ENCODE data around the gene MAGEB2.

The MAGEB2 gene

DNA sequence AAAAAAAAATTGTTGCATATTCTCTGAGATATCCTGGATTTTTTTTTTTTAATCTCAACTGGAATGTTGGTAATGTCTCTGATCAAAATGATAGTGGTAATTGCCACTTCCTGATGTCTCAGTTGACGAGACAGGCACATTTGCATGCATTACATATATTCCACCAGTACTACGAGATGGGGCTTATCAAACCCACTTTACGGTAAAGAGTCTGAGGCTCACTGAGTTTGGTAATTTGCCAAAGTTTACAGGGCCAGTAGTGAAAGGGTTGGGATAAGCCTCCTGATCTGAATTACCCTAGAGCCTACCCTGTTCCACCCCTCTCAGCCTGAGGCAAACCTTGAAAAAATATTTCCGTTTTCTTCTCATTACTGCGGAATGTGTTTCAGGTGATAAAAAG lies 5.3 kb downstream of the MAGEB2 start:
- DNase-seq, result no peak

GRCh38 chrX:30224536-30224935 lies 9.2 kb downstream of the MAGEB2 start:
- Histone ChIP-seq H3K4me3 (ENCODE audit: insufficient read depth, low read depth, low read length, poor library complexity, severe bottlenecking) (no peak overlapping the region), H3K36me3 (ENCODE audit: control insufficient read depth, insufficient read depth, low read length) (no peaks in the 10 kb centered on the region), H3K27me3 (replicated peaks; ENCODE audit: control insufficient read depth, insufficient read depth, low read length, poor library complexity, severe bottlenecking) (no peaks in the 10 kb centered on the region), H3K27ac (ENCODE audit: insufficient read depth, low read length, poor library complexity, severe bottlenecking) (no peak overlapping the region), H3K4me1 (ENCODE audit: control insufficient read depth, insufficient read depth, low read length, poor library complexity, severe bottlenecking) (no peaks in the 10 kb centered on the region), H3K9me3 (ENCODE audit: control insufficient read depth, low read length) (no peaks in the 10 kb centered on the region)
- no peak for DNase-seq

More for the DNA sequence above, 5.3 kb downstream of the MAGEB2 start:
- no peak overlapping the region for H3K4me3 ChIP-seq (ENCODE audit: insufficient read depth, low read depth, low read length, poor library complexity, severe bottlenecking)
- no peaks in the 10 kb centered on the region for H3K4me1 ChIP-seq (ENCODE audit: control insufficient read depth, insufficient read depth, low read length, poor library complexity, severe bottlenecking)
- H3K27ac ChIP-seq (ENCODE audit: insufficient read depth, low read length, poor library complexity, severe bottlenecking), result no peak overlapping the region
- no peaks in the 10 kb centered on the region for H3K36me3 ChIP-seq (ENCODE audit: control insufficient read depth, insufficient read depth, low read length)
- H3K9me3 ChIP-seq (ENCODE audit: control insufficient read depth, low read length), result no peaks in the 10 kb centered on the region
- H3K27me3 ChIP-seq (replicated peaks; ENCODE audit: control insufficient read depth, insufficient read depth, low read length, poor library complexity, severe bottlenecking), result no peaks in the 10 kb centered on the region

DNA sequence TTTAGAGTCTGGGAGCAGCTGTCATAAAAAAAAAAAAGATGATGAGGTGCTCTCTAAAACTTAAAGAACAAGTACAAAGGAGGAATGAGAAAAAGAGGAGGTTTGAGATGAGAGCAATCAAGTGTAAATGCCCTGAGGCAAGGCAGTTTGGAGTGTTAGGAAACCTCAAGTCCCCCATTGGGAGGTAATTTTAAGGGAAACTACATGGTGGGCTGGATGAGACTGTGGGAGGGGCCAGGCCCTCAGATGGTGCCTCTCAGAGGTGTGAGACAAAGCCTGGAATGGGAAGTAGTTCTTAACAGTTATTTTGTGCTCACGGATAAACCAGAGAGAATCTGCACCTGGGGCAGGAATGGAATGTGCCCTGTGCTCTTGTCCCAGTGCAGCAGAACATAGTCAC lies 13.2 kb downstream of the MAGEB2 start:
- Histone ChIP-seq H3K4me1 (ENCODE audit: control insufficient read depth, insufficient read depth, low read length, poor library complexity, severe bottlenecking) (no peaks in the 10 kb centered on the region), H3K27me3 (replicated peaks; ENCODE audit: control insufficient read depth, insufficient read depth, low read length, poor library complexity, severe bottlenecking) (no peaks in the 10 kb centered on the region), H3K27ac (ENCODE audit: insufficient read depth, low read length, poor library complexity, severe bottlenecking) (no peak overlapping the region), H3K36me3 (ENCODE audit: control insufficient read depth, insufficient read depth, low read length) (no peaks in the 10 kb centered on the region), H3K4me3 (ENCODE audit: insufficient read depth, low read depth, low read length, poor library complexity, severe bottlenecking) (no peak overlapping the region), H3K9me3 (ENCODE audit: control insufficient read depth, low read length) (no peaks in the 10 kb centered on the region)
- DNase-seq, result no peak

DNA sequence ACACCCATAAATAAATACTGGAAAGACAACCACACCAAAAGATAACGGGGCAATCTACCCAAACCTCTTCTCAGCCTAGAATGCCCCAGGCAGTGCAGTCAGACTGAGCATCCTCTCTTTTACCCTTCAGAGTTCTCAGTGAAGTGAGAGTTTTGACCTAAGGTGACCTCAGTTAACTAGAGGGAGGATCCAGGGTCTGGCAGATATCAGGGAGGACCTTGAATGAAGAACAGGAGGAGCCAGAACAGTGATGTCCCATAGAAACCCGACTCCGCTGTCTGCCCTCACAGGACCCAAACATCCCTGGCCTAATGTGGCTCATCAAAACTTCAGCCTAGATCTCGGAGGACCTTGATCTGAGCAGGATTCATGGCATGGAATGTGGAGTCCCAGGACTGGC lies 15.0 kb downstream of the MAGEB2 start, which contains the start of gene MAGEB3:
Gene MAGEB3 (plus strand): TSS at position 263 of the 400 bp plus-strand sequence. CDS start 5,268 bp downstream, outside the sequence.
- no peak for DNase-seq
- Histone ChIP-seq H3K4me1 (ENCODE audit: control insufficient read depth, insufficient read depth, low read length, poor library complexity, severe bottlenecking) (no peaks in the 10 kb centered on the region), H3K27me3 (replicated peaks; ENCODE audit: control insufficient read depth, insufficient read depth, low read length, poor library complexity, severe bottlenecking) (no peaks in the 10 kb centered on the region), H3K27ac (ENCODE audit: insufficient read depth, low read length, poor library complexity, severe bottlenecking) (no peak within 1 kb of the TSS), H3K36me3 (ENCODE audit: control insufficient read depth, insufficient read depth, low read length) (no peaks in the 10 kb centered on the region), H3K9me3 (ENCODE audit: control insufficient read depth, low read length) (no peaks in the 10 kb centered on the region), H3K4me3 (ENCODE audit: insufficient read depth, low read depth, low read length, poor library complexity, severe bottlenecking) (no peak within 1 kb of the TSS)

GRCh38 chrX:30241724-30242415 lies 26.5 kb downstream of the MAGEB2 start, which contains the start of gene MAGEB4:
TSS of gene MAGEB4 (plus strand) at chrX:30242000. CDS start at chrX:30242136, 136 bp downstream.
- Histone ChIP-seq H3K36me3 (ENCODE audit: control insufficient read depth, insufficient read depth, low read length) (no peaks in the 10 kb centered on the region), H3K27me3 (replicated peaks; ENCODE audit: control insufficient read depth, insufficient read depth, low read length, poor library complexity, severe bottlenecking) (no peaks in the 10 kb centered on the region), H3K9me3 (ENCODE audit: control insufficient read depth, low read length) (no peaks in the 10 kb centered on the region), H3K4me1 (ENCODE audit: control insufficient read depth, insufficient read depth, low read length, poor library complexity, severe bottlenecking) (no peaks in the 10 kb centered on the region), H3K27ac (ENCODE audit: insufficient read depth, low read length, poor library complexity, severe bottlenecking) (no peak within 1 kb of the TSS), H3K4me3 (ENCODE audit: insufficient read depth, low read depth, low read length, poor library complexity, severe bottlenecking) (no peak within 1 kb of the TSS)
- DNase-seq, result no peak

- no peaks in the 10 kb centered on the region for H3K36me3 ChIP-seq (ENCODE audit: control insufficient read depth, insufficient read depth, low read length)
- H3K27me3 ChIP-seq (replicated peaks; ENCODE audit: control insufficient read depth, insufficient read depth, low read length, poor library complexity, severe bottlenecking), result no peaks in the 10 kb centered on the region
- H3K27ac ChIP-seq (ENCODE audit: insufficient read depth, low read length, poor library complexity, severe bottlenecking), result no peak within 1 kb of the TSS
- no peaks in the 10 kb centered on the region for H3K9me3 ChIP-seq (ENCODE audit: control insufficient read depth, low read length)
- no peak within 1 kb of the TSS for H3K4me3 ChIP-seq (ENCODE audit: insufficient read depth, low read depth, low read length, poor library complexity, severe bottlenecking)
- H3K4me1 ChIP-seq (ENCODE audit: control insufficient read depth, insufficient read depth, low read length, poor library complexity, severe bottlenecking), result no peaks in the 10 kb centered on the region
- DNase-seq, result no peak
These were observed 31.6 kb downstream of the MAGEB2 start, which contains the start of gene MAGEB1 for GRCh38 chrX:30246769-30247489. TSS of gene MAGEB1 (plus strand) at chrX:30247146. CDS start at chrX:30250494, 3,348 bp downstream.

DNA sequence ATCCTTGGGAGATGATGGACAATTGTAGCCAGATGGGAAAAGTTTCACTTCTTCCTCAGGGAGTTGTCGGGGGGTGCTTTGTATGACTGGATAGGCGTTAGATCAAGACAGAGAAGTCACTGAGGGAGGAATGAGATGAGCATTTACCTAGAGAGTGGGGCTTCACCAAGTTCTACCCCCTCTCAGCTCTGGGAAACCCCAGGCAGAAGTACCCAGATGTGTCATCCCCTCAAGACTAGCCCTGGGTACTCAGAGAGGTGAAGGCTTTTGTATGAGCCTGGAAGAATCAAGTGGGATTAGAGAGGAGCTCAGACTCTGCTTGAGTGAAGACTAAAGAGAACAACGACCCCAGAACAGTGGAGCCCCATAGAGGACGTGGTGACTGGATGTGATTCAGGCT lies 33.5 kb downstream of the MAGEB2 start:
- no peaks in the 10 kb centered on the region for H3K27me3 ChIP-seq (replicated peaks; ENCODE audit: control insufficient read depth, insufficient read depth, low read length, poor library complexity, severe bottlenecking)

DNA sequence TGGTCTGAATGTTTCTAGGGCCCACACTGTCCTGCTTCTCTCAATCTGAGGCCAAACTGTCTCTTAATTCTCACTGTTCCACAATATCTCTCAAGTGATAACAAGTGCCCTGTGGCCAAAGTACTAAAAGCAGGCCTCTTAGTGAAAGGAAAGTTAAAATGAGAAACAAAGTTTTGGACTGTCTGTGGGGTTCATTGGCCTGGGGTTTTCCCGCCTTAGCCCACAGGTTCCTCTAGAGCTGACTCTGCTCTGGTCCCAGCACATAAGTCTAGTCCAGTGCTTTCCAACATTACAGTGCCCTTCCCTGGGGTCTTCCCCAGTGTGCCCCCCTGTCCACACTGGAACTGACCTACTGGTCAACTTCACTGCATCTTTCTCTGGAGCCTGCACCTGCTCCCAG lies 37.9 kb downstream of the MAGEB2 start:
- H3K27ac ChIP-seq (ENCODE audit: insufficient read depth, low read length, poor library complexity, severe bottlenecking), result no peak overlapping the region
- no peak overlapping the region for H3K4me3 ChIP-seq (ENCODE audit: insufficient read depth, low read depth, low read length, poor library complexity, severe bottlenecking)
- no peaks in the 10 kb centered on the region for H3K27me3 ChIP-seq (replicated peaks; ENCODE audit: control insufficient read depth, insufficient read depth, low read length, poor library complexity, severe bottlenecking)
- no peaks in the 10 kb centered on the region for H3K9me3 ChIP-seq (ENCODE audit: control insufficient read depth, low read length)
- DNase-seq, result no peak
- no peaks in the 10 kb centered on the region for H3K36me3 ChIP-seq (ENCODE audit: control insufficient read depth, insufficient read depth, low read length)
- H3K4me1 ChIP-seq (ENCODE audit: control insufficient read depth, insufficient read depth, low read length, poor library complexity, severe bottlenecking), result no peaks in the 10 kb centered on the region

More for the DNA sequence above, 33.5 kb downstream of the MAGEB2 start:
- no peak for DNase-seq
- no peaks in the 10 kb centered on the region for H3K36me3 ChIP-seq (ENCODE audit: control insufficient read depth, insufficient read depth, low read length)
- no peaks in the 10 kb centered on the region for H3K4me1 ChIP-seq (ENCODE audit: control insufficient read depth, insufficient read depth, low read length, poor library complexity, severe bottlenecking)
- H3K27ac ChIP-seq (ENCODE audit: insufficient read depth, low read length, poor library complexity, severe bottlenecking), result no peak overlapping the region
- no peak overlapping the region for H3K4me3 ChIP-seq (ENCODE audit: insufficient read depth, low read depth, low read length, poor library complexity, severe bottlenecking)
- H3K9me3 ChIP-seq (ENCODE audit: control insufficient read depth, low read length), result no peaks in the 10 kb centered on the region

- no peak for DNase-seq
- no peaks in the 10 kb centered on the region for H3K4me1 ChIP-seq (ENCODE audit: control insufficient read depth, insufficient read depth, low read length, poor library complexity, severe bottlenecking)
- no peaks in the 10 kb centered on the region for H3K27me3 ChIP-seq (replicated peaks; ENCODE audit: control insufficient read depth, insufficient read depth, low read length, poor library complexity, severe bottlenecking)
- no peak overlapping the region for H3K4me3 ChIP-seq (ENCODE audit: insufficient read depth, low read depth, low read length, poor library complexity, severe bottlenecking)
- H3K9me3 ChIP-seq (ENCODE audit: control insufficient read depth, low read length), result no peaks in the 10 kb centered on the region
- H3K36me3 ChIP-seq (ENCODE audit: control insufficient read depth, insufficient read depth, low read length), result no peaks in the 10 kb centered on the region
- H3K27ac ChIP-seq (ENCODE audit: insufficient read depth, low read length, poor library complexity, severe bottlenecking), result no peak overlapping the region
These were observed 44.6 kb downstream of the MAGEB2 start for GRCh38 chrX:30259927-30260326.

GRCh38 chrX:30261012-30261411 lies 45.6 kb downstream of the MAGEB2 start:
- Histone ChIP-seq H3K27ac (ENCODE audit: insufficient read depth, low read length, poor library complexity, severe bottlenecking) (no peak overlapping the region), H3K9me3 (ENCODE audit: control insufficient read depth, low read length) (no peaks in the 10 kb centered on the region), H3K36me3 (ENCODE audit: control insufficient read depth, insufficient read depth, low read length) (no peaks in the 10 kb centered on the region), H3K27me3 (replicated peaks; ENCODE audit: control insufficient read depth, insufficient read depth, low read length, poor library complexity, severe bottlenecking) (no peaks in the 10 kb centered on the region), H3K4me3 (ENCODE audit: insufficient read depth, low read depth, low read length, poor library complexity, severe bottlenecking) (no peak overlapping the region), H3K4me1 (ENCODE audit: control insufficient read depth, insufficient read depth, low read length, poor library complexity, severe bottlenecking) (no peaks in the 10 kb centered on the region)
- no peak for DNase-seq
